Inflammatory macrophage (primary cell): ENCODE measurements around the gene GABRG3.
"Not testable (repeated sequence)": the region's sequence is repeated elsewhere in the genome, so short reads cannot be mapped to it uniquely, and the experiment has no call there.

Experiments
- DNase-seq, 2 donors: peaks; one replicate each; pipeline ENCODE4 v3.0.0-alpha.2; 2020 to 2022

GABRG3 gene

GRCh38 chr15:27191515-27191914 lies 220.5 kb downstream of the GABRG3 start:
- not testable (repeated sequence) for DNase-seq

DNA sequence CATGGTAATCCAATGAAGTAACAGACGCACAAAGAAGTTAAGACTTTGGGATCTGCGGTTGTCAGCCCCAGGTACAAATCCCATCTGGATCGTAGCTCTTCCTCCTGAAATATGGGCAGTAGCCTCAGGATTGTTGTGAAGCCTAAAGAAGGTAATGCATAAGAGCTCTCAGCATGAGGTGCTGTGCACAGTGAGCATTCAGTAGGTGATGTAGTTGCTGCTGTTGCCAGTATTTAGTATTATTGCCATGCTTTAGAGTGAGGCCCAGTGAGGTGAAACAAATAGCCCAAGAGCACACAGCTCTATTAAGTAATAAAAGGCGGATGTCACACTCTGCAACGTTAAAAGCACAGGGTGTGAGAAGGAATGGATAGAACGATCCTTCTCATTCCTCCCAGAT lies 225.7 kb downstream of the GABRG3 start:
- DNase-seq = no peak

- no peak for DNase-seq
These were observed 230.4 kb downstream of the GABRG3 start for GRCh38 chr15:27201425-27201824.

DNA sequence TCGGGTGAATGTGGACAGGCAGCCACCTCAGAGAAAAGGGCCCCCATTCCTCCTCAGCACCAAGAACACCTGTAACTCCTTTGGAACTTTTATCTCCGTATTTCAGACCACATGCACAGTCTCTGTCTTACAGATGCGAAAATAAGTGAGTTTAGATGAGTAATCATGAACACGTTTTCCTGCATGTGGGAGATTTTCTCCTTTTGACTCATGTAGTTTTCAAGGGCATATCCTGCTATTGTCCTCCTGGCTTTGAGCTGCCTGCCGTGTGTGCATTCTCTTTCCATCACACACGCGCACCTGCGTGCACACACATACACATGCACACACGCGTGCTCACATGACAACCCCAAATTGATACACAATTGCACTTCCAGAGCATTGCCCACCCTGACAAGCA lies 239.2 kb downstream of the GABRG3 start:
- no peak for DNase-seq

- DNase-seq = no peak
These were observed 243.1 kb downstream of the GABRG3 start for GRCh38 chr15:27214032-27214431.

GRCh38 chr15:27214961-27215360 lies 244.0 kb downstream of the GABRG3 start:
- no peak for DNase-seq

- no peak for DNase-seq
These were observed 247.4 kb downstream of the GABRG3 start for GRCh38 chr15:27218426-27218825.

DNA sequence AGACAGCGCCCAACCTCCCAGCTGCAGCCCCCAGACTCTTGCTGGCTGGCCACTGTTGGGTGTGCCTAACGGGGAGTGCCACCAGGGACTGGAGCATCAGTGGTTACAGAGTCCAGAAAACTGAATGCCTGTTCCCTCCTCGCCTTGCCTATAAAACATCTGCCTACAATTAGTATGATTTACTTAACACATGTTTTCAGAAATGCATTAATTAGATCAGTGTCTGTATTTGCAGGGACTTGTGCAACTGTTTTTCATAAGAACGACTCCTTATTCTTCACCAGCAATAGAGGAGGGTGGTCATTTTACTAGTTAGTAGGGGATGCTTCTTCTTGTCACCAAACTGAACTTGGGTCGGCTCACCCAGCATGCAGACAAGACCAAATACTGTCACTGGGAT lies 248.7 kb downstream of the GABRG3 start:
- DNase-seq = no peak

- no peak for DNase-seq
These were observed 249.2 kb downstream of the GABRG3 start for GRCh38 chr15:27220199-27220598.

- no peak for DNase-seq
These were observed 251.5 kb downstream of the GABRG3 start for GRCh38 chr15:27222479-27222878.

GRCh38 chr15:27223179-27223578 lies 252.2 kb downstream of the GABRG3 start:
- DNase-seq = no peak

- no peak for DNase-seq
These were observed 260.8 kb downstream of the GABRG3 start for GRCh38 chr15:27231811-27232210.

DNA sequence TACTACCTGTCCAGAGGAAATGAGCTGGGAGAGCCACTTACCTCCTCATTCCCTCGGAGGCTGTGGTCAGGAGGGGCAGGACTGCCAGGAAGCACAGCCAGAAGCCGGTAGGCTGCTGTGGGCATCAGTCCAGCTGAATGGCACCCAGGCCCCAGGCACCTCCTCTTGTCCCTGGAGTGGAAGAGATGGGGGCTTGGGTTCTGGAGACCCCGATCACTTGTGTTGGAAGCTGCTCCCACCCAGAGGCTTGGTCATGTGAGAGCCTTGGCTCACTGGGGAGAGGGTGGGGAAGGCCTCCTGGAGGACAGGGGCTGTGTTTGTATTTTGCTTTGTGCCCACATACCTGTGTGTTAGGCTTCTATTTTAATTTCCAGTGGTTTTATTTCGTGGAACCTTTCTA lies 261.9 kb downstream of the GABRG3 start:
- no peak for DNase-seq

DNA sequence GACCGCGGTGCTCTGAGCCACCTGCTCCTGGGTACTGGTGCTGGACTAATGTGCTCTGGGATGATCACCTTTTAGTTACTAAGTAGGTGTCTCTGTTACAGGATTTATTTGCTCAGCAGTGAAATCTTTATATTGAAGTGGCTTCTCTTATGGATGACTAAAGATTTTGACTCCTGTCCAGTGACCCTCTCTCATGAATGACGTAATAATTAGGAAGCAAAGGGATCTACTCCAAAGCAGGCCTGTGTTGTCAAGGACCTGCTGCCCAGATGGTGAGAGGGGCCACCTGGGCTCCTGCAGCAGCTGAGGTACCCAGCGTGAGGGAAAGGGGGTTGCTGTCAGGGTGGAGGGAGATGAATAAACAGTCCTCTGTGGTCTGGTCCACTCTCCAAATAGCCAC lies 263.6 kb downstream of the GABRG3 start:
- DNase-seq = no peak

- no peak for DNase-seq
These were observed 264.2 kb downstream of the GABRG3 start for GRCh38 chr15:27235161-27235560.

DNA sequence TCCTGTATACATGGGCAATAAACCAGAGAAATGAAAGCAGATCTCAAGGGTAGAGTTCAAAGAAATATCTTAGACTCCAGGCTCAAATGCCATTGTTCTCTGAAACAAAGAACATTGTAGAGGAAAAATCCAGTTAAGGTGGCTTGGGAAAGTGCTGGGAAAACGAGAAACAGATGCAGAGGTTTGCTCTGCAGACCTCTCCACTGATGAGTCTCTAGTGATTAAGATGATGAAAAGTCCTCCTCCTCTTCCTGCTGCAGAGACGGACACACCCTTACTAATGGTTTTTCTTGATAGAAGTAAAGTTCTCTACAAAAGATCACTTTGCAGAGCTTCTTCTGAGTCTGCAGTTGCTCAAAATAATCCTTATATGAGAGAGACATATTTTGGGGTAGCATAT lies 264.7 kb downstream of the GABRG3 start:
- no peak for DNase-seq

DNA sequence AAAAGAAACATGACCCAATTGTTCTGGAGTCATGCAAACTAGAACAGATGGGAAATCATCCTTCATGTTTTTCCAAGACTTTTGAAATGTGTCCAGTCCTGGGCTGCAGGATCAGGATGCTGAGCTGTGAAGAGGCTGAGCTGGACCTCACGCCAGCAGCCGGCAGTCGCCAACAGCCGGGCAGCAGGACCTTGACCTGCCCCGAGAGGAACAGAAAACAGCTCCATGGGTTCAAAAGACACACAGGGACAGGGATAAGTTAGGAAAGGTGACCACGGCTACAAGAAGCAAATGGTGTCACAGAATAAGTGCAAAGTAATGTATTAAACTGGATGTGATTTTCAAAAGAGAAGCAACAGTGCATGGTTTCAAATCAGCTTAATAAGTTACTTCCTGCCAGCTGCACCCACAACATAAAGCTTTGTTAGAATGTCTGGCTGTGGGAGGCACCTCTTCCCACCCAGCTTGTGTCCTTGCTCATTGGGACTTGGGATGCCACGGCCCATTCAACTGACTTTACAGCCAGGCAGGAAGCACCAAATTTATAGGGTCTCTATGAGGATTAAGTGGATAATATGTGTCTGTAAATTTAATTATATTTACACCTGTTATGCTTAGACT lies 266.4 kb downstream of the GABRG3 start:
- DNase-seq = no peak

DNA sequence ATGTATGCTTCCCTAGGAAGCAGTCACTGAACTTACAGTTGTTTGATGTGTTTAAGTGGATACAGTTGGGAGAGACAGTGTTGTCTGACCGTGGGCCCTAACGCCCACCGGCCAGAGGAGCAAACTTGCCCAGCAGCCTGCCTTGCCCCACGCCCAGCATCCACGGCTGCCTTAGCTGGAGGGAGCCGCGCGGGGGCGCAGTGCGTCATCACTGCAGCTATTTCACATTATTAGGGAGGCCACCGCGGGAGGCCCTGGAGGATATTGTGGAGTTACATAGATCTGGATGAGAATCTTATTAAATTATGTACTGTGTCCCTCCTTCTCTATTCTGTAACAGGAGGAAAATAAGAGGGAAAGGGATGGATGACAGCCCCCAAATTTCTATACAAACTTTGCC lies 267.2 kb downstream of the GABRG3 start:
- no peak for DNase-seq

- no peak for DNase-seq
These were observed 267.9 kb downstream of the GABRG3 start for GRCh38 chr15:27238707-27239423.

- no peak for DNase-seq
These were observed 271.0 kb downstream of the GABRG3 start for GRCh38 chr15:27241943-27242342.

- DNase-seq = no peak
These were observed 273.1 kb downstream of the GABRG3 start for GRCh38 chr15:27244047-27244446.

- DNase-seq = no peak
These were observed 277.3 kb downstream of the GABRG3 start for GRCh38 chr15:27248251-27248650.

DNA sequence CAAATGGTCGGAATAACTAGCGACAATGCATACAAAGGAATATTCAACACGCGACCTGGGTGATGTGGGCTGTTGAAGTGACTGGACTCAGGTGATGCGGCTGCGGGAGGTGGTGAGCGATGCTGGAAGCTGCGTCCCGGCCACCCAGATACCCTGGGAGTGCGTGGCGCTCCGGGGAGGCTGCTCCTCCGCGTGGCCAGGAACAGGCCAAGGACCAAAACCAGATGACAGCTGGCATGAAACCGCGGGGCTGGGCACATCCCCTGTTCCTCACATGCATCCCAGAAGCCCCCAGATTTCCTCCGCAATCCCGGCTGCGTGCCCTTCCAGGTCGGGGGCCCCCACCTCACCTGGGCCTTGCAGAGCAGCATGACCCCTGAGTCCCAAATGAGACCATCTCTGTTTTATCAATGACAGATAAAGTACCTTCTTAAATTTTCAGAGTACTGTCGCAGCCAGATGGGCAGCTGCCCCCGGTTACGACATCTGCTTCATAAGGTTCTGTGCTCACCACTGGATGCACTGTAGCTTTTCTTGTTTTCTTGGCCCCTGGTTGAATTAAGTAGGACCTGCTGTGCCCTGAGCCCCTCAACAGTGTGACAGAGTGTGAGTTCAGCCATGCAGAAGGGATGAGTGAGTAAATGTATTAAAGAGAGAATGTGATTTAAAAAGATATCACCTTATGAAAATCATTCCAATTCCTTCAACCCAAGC lies 278.2 kb downstream of the GABRG3 start:
- DNase-seq = no peak

GRCh38 chr15:27249760-27250109 lies 278.8 kb downstream of the GABRG3 start:
- DNase-seq = no peak
